Right ventricle myocardium superior (tissue), 1 donor: ENCODE data around the gene GALNT9. TPM values are rescaled to one million over a fixed set of nuclear protein-coding genes. Genes with fewer than 3 reads are reported as not detected.

Experiments used
- ATAC-seq: fragments of 200-7000 bp; cut with Tn5 transposase; one replicate; pipeline ENCODE4 v1.9.1; 2020; ENCODE audit warnings: mild to moderate bottlenecking; ENCODE audit not compliant: poor library complexity
- DNase-seq: peaks from one replicate; pipeline ENCODE4 v3.0.0-alpha.2; 2020
- intact Hi-C: fragments of 100-400 bp; cut with DNase I; formaldehyde crosslinking; loops from one replicate; pipeline ENCODE4 v1.11.2; 2022
- total RNA-seq: library from RNA; stranded (reverse); fragmentation: NEBNext Ultra II Directional; extraction: Animal tissue kit (Norgen Biotek cat#: 25700); gene quantifications from one replicate; pipeline ENCODE4 v1.2.1, GENCODE V29; 2021
- donor health status: DM: no; HTN: yes; CAD: no; lungs with severe emphysema.

The GALNT9 gene
- total RNA-seq, 1 donor from 2014 or later, result not detected

GRCh38 chr12:132176920-132177551, 152.4 kb downstream of the GALNT9 start:
- ATAC-seq (no peak), DNase-seq (peak; percentile 16)
- intact Hi-C loops, result no loop called here

GRCh38 chr12:132176385-132176919, 152.9 kb downstream of the GALNT9 start:
- intact Hi-C loops, result no loop called here
- ATAC-seq (no peak), DNase-seq (peak; percentile 24)

DNA sequence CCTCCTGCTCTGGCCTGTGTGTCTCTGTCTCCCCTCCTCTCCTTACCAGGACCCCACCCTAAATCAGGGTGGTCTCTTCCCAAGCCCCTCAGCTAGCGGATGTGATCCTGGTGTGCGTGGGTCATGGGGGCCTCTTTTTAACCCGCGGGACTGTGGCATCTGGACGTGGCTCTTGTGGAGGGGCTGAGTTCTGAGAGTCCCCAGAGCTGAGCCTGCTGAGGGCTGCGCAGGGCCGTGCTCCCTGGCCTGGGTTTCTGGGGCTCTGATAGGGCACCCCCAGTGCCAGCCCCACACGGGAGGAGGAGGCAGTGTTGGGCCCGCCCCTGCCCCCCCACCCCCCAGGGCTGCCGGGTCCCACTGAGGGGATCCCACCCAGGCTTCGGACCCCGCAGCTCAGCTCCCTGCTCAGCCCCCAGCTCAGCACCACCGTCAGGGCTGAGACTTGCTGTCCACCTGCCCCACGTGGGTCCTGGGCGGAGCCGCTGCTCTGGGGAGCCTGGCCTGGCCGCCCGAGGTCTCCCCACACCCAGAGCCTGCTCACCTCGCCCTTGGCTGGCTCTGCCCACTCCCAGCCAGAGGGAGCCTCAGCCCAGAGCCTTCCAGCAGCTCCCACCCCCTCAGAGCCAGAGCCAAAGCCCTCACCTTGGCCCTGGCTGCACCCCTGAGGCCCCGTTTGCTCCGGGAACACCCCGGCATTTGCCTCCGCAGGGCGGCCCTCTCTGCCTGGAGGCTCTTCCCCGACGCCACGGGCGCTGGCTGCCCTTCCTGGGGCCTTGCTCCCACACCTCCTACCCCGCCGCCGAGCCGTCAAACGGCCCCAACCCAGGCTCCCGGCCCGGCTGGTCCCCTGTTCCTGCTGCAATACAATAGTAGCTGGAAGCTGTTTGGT, 153.6 kb downstream of the GALNT9 start:
- intact Hi-C loops, result no loop called here
- DNase-seq (peak; percentile 26), ATAC-seq (no peak)

- ATAC-seq (no peak), DNase-seq (peak; percentile 19)
- intact Hi-C loops, result no loop called here
Observed at GRCh38 chr12:132174839-132175490, 154.4 kb downstream of the GALNT9 start.

GRCh38 chr12:132174015-132174838, 155.2 kb downstream of the GALNT9 start:
- peak; percentile 20 for DNase-seq
- intact Hi-C loops, result no loop called here
- ATAC-seq, result no peak

DNA sequence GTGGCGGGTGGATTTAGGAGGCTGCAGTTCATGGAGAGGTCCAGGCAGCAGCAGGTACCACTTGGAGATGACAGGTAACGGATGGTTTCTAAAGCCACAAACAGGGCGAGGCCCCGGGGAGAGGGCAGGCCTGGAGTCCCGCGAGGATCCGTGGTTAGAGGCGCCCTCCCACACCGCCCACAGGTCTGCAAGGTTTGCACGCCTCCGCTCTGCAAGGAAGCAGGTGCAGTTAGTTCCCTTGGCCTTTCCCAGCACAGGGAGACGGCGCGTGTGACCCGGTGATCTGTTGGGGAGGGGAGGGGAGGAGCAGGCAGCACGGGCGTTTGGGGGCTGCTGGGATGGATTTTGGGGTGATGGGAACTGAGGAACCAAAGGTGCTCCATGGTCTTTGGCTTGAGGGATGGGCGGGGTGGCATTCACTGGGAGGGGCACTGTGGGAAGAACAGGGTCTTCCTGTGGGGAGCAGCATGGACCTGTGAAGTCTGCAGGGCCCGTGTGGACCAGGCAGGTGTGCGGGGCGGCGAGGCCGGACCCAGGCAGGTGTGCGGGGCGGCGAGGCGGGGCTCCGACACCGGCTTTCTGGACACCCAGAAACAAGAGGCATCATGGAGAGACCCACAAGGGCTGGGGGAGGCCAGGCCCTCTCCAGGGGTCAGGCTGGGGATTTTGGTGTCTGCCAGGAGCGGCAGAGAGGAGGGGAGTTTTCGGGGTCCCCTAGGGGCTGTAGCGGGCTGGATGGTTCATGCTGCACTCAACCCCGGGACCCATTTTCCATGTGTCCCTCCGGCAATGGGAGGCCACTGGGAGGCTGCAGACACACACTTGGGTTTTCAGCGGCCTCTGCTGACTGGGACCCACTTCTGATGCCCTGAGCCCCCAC, 156.0 kb downstream of the GALNT9 start:
- intact Hi-C loops, result no loop called here
- ATAC-seq (no peak), DNase-seq (peak; percentile 24)

- intact Hi-C loops, result no loop called here
- ATAC-seq (no peak), DNase-seq (peak; percentile 21)
Observed at GRCh38 chr12:132172619-132173018, 156.8 kb downstream of the GALNT9 start.

DNA sequence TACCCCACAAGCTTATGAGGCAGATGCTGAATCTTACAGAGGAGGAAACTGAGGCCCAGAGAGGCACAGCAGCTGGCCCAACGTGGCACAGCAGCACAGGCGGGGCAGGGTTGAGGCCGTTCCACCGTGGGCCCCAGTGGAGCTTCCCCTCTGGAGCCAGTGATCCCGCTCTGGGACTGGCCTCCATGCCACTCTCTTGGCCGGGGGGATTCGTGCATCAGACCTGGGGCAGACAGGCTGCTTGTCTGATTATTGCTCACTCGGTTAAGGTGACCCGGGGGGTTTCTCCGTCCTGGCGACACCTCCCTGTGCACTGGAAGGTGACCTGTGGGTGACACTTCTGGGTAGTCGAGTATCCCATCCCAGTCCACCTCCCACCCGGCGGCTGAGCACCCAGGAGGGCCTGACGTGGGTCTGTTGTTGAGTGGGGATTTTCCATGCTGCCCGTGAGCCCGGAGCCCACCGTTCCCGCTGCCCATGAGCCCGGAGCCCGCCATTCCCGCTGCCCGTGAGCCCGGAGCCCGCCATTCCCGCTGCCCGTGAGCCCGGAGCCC, 157.3 kb downstream of the GALNT9 start:
- intact Hi-C loops, result no loop called here
- DNase-seq (peak; percentile 24), ATAC-seq (no peak)

DNA sequence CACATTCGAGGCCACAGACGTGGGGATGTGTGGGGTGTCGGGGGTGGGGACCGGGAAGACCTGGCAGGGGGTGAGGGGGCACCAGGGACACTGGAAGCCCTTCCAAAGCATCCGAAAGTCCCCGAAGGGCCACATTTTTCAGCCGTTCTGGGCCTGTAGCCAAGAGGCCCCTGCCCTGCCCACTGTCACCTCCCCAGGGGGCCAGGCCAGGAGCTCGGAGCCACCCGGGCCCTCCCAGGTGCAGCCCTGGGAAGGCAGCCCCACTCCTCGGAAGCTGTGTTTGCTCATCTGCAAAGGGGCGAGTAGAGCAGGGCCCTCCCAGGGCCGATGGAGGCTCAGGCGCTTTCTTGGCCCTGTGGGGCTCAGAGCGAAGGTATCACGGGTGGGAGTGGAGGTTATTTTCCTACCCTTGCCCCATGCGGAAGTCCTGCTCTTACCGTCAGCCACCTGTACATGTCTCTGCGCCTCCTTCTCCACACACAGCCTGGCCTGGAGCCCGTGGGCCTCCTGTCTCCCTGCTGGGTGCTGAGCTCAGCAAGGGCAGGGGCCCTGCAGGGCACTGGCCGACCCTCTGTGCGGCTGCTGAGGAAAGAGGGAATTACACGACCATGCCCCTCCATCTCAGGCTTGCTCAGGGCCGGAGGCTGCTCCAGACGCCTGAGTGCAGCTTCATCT, 158.0 kb downstream of the GALNT9 start:
- ATAC-seq (no peak), DNase-seq (peak; percentile 24)
- intact Hi-C loops, result no loop called here

GRCh38 chr12:132170637-132171292, 158.6 kb downstream of the GALNT9 start:
- peak; percentile 20 for DNase-seq
- intact Hi-C loops, result no loop called here
- ATAC-seq, result no peak

DNA sequence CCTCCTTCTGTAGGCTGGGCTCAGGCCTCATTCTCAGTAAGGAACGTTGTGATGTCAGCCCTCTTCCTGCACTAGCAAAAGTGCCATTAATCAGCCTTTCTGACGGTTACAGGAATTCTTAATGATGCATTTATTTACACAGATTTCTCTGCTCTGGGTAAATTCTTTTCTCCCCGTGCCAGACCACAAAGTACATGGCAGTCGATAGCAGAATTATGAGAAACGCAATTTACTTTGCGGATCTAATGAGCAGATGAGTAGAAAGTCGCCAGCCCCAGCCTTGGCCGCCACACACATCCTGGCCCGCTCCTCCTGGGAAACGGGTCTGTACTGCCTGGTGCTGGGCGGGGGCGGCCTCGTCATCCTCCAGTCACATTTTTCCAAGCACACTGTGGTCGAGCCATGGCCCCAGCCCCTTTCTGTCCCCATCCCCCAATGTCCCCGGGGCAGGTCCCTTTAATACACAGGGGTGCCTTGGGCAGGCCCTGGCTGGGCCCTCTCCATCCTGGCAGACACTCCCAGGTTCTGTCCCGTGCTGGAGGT, 159.2 kb downstream of the GALNT9 start:
- no peak for ATAC-seq
- peak; percentile 27 for DNase-seq
- intact Hi-C loops, result no loop called here

DNA sequence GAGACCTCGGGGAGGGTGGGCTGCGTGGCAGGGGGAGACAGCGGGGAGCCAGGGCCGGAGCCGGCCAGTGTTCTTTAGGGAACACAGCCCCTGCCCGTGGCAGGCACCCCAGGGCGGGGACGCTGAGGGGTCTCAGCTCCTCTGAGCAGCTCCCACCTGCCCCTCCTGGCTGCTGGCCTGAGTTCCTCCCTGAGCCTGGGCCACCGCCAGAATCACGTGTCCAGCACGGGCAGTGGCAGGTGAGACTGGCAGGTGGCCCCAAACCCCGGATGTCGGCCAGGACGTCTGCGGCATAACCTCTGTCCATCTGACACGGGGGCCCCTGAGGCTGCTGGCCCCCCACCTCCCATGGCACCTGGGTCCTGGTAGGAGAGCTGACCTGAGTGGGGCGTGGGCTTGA, 160.0 kb downstream of the GALNT9 start:
- DNase-seq (peak; percentile 34), ATAC-seq (no peak)
- intact Hi-C loops, result no loop called here

DNA sequence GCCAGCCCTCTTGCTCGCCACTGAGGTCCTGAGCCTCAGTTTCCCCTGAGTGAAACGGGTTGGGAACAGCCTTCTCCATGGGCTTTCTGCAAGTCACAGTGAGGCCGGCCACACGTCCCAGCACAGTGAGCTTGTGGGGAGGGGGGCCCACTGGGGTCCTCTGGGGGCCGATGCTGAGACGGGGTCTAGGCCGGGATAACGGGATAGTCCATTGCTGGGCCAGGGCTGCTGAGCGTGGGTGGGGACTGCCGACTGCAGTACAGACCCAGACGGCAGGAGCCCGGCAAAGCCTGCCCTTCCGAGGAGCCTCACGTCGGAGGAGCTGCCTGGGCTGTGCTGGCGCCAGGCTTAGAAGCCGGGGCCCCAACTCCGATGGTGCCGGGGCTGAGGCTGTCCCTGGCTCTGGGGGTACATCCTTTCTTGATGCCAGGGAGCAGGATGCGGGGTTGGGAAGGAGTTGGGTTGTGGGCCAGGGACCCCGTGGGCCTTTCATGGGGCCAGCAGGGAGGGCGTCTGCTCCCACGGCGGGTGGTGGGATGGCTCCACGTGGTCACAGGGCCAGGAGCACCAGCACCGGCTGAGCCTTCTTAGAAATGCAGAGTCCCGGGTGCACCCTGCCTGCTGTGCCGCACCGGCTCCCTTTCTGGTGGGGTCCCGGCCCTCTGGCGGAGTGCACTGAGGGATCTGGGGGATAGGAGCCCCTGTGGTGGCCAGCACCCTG, 160.9 kb downstream of the GALNT9 start:
- ATAC-seq, result no peak
- intact Hi-C loops, result no loop called here
- DNase-seq, result no peak

GRCh38 chr12:132167611-132168310, 161.6 kb downstream of the GALNT9 start:
- ATAC-seq, result no peak
- DNase-seq, result peak; percentile 30
- intact Hi-C loops, result no loop called here
